CD14-positive monocyte (primary cell): ENCODE measurements around the gene S1PR2. TPM values are rescaled to one million over a fixed set of nuclear protein-coding genes. Genes with fewer than 3 reads are reported as not detected.
"Not testable (repeated sequence)": the region's sequence is repeated elsewhere in the genome, so short reads cannot be mapped to it uniquely, and the experiment has no call there.

ENCODE experiments used
- DNase-seq, 3 donors: peaks; one replicate each; pipeline ENCODE4 v3.0.0-alpha.2; 2011 to 2022
- H2AFZ ChIP-seq: 2 replicates; pipeline ENCODE4 v1.6.0; 2012; ENCODE audit warnings: mild to moderate bottlenecking, low read depth, low read length, inconsistent platforms; ENCODE audit not compliant: insufficient read depth, poor library complexity, severe bottlenecking
- H3K27ac ChIP-seq, 2 donors: 1 replicate in 1 of 2; 2 replicates in 1 of 2; pipeline ENCODE4 v1.5.1; 2012 to 2013; ENCODE audit warnings: low read length in 2 of 2, control low read depth in 1 of 2, inconsistent platforms in 1 of 2, low read depth in 1 of 2, mild to moderate bottlenecking in 1 of 2
- H3K27me3 ChIP-seq, 2 donors: one replicate each; pipeline versions ENCODE4 v1.6.0 to v1.6.1; 2011 to 2013; ENCODE audit warnings: low read length in 2 of 2; ENCODE audit not compliant: control insufficient read depth in 2 of 2, insufficient read depth in 2 of 2
- H3K36me3 ChIP-seq, 2 donors: replicated peaks in 1 of 2; 1 replicate in 1 of 2; 2 replicates in 1 of 2; pipeline versions ENCODE4 v1.5.1 to v1.6.1; 2012 to 2013; ENCODE audit warnings: low read length in 2 of 2, control low read depth in 1 of 2, inconsistent platforms in 1 of 2, mild to moderate bottlenecking in 1 of 2; ENCODE audit not compliant: insufficient read depth in 2 of 2, control insufficient read depth in 1 of 2
- H3K4me1 ChIP-seq, 2 donors: 1 replicate in 1 of 2; 2 replicates in 1 of 2; pipeline versions ENCODE4 v1.5.1 to v1.6.1; 2012 to 2013; ENCODE audit warnings: low read length in 2 of 2, control low read depth in 1 of 2, inconsistent platforms in 1 of 2, mild to moderate bottlenecking in 1 of 2, moderate library complexity in 1 of 2; ENCODE audit not compliant: insufficient read depth in 2 of 2, control insufficient read depth in 1 of 2
- H3K4me2 ChIP-seq: replicated peaks from 2 replicates; pipeline ENCODE3; 2012; ENCODE audit warnings: low read length, moderate library complexity, mild to moderate bottlenecking; ENCODE audit not compliant: poor library complexity, severe bottlenecking; ENCODE audit errors: extremely low read depth
- H3K4me3 ChIP-seq, 3 experiments: fragments of 200-600 bp in 1 of 3; sonication (generic) in 1 of 3; replicated peaks in 1 of 3; 1 replicate in 2 of 3; 2 replicates in 1 of 3; pipeline ENCODE4 v1.5.1; 2011 to 2013; ENCODE audit warnings: low read length in 3 of 3, mild to moderate bottlenecking in 3 of 3, control low read depth in 2 of 3, low read depth in 2 of 3, inconsistent platforms in 1 of 3, moderate library complexity in 1 of 3
- H3K79me2 ChIP-seq: 2 replicates; pipeline ENCODE4 v1.6.0; 2012; ENCODE audit warnings: mild to moderate bottlenecking, control low read depth, inconsistent platforms, low read length, moderate library complexity; ENCODE audit not compliant: insufficient read depth
- H3K9ac ChIP-seq: 2 replicates; pipeline ENCODE4 v1.6.0; 2017; ENCODE audit warnings: low read length, mild to moderate bottlenecking; ENCODE audit not compliant: insufficient read depth, poor library complexity, severe bottlenecking
- H3K9me3 ChIP-seq, 2 donors: replicated peaks in 1 of 2; 1 replicate in 1 of 2; 2 replicates in 1 of 2; pipeline versions ENCODE4 v1.5.1 to v1.6.1; 2012 to 2013; ENCODE audit warnings: low read length in 2 of 2, control low read depth in 1 of 2; ENCODE audit not compliant: control insufficient read depth in 1 of 2, insufficient read depth in 1 of 2
- H4K20me1 ChIP-seq: 2 replicates; pipeline ENCODE4 v1.6.0; 2012; ENCODE audit warnings: mild to moderate bottlenecking, low read length, control low read depth, moderate library complexity; ENCODE audit not compliant: insufficient read depth
- H3K27ac Mint-ChIP-seq, 7 donors: one replicate each; pipeline ENCODE4 v1.8.0; 2020; ENCODE audit warnings: mild to moderate bottlenecking in 7 of 7, mixed read lengths in 7 of 7, moderate library complexity in 6 of 7, inconsistent platforms in 2 of 7
- H3K27me3 Mint-ChIP-seq, 3 donors: one replicate each; pipeline ENCODE4 v1.8.0; 2021 to 2022; ENCODE audit warnings: low read depth in 3 of 3, mild to moderate bottlenecking in 3 of 3, mixed read lengths in 3 of 3, moderate library complexity in 3 of 3, inconsistent platforms in 1 of 3
- H3K36me3 Mint-ChIP-seq, 2 donors: one replicate each; pipeline ENCODE4 v1.8.0; 2020; ENCODE audit warnings: mixed read lengths in 2 of 2, inconsistent platforms in 1 of 2, mild to moderate bottlenecking in 1 of 2
- H3K4me1 Mint-ChIP-seq: one replicate; pipeline ENCODE4 v1.8.0; 2020; ENCODE audit warnings: mild to moderate bottlenecking, mixed read lengths
- H3K4me3 Mint-ChIP-seq, 2 donors: one replicate each; pipeline ENCODE4 v1.8.0; 2020; ENCODE audit warnings: mild to moderate bottlenecking in 2 of 2, mixed read lengths in 2 of 2, moderate library complexity in 1 of 2
- H3K9me3 Mint-ChIP-seq, 7 donors: one replicate each; pipeline ENCODE4 v1.8.0; 2020 to 2022; ENCODE audit warnings: mixed read lengths in 7 of 7, mild to moderate bottlenecking in 6 of 7, moderate library complexity in 6 of 7, inconsistent platforms in 2 of 7
- CTCF ChIP-seq: fragments of 200-600 bp; IDR thresholded peaks from one replicate; pipeline ENCODE4 v1.8.0; 2022; ENCODE audit warnings: antibody characterized with exemption, mild to moderate bottlenecking
- WGBS: methylation state at CpG from one replicate; pipeline ENCODE4 v1.1.5; 2013; ENCODE audit warnings: missing lambda C conversion rate; ENCODE audit not compliant: insufficient coverage; 5-methylcytosine and 5-hydroxymethylcytosine counted together
- intact Hi-C, 2 donors: fragments of 100-400 bp; cut with micrococcal nuclease; formaldehyde crosslinking; loops; one replicate each; pipeline versions ENCODE4 v1.15.0 to v1.15.1; 2023
- polyA plus RNA-seq, 3 donors: library from polyadenylated mRNA; depleted of rRNA in 1 of 3; unstranded in 2 of 3; stranded (reverse) in 1 of 3; fragments of 300-500 nt in 2 of 3; fragments of >200 nt in 1 of 3; fragmentation: Illumina TruSeq in 2 of 3; gene quantifications; 1 replicate in 2 of 3; 2 replicates in 1 of 3; pipeline ENCODE4 v1.2.3, GENCODE V29; 2012 to 2021

Gene S1PR2
- polyA plus RNA-seq, 3 donors = 0.40 to 2.0 (median 0.55) TPM

GRCh38 chr19:10203686-10204085 lies 27.4 kb downstream of the S1PR2 start:
- TF ChIP-seq CTCF = no peak
- Histone ChIP-seq H3K4me1 (peaks cover 11% of the 10 kb centered on the region in 2 donors), H2AFZ (no peak overlapping the region), H3K36me3 (no peaks in the 10 kb centered on the region), H3K27me3 (no peaks in the 10 kb centered on the region), H3K27ac (no peak overlapping the region), H3K4me2 (no peak overlapping the region), H3K9ac (no peak overlapping the region), H4K20me1 (no peaks in the 10 kb centered on the region), H3K79me2 (no peaks in the 10 kb centered on the region), H3K4me3 (no peak overlapping the region), H3K9me3 (peaks cover 4 to 7% of the 10 kb centered on the region in 2 donors)
- no peak overlapping the region for H3K4me3 Mint-ChIP-seq
- H3K36me3 Mint-ChIP-seq = peaks cover 0 to 3% of the 10 kb centered on the region in 2 donors
- DNase-seq = no peak
- whole genome bisulfite sequencing = 92% methylated on average over 2 of the region's 3 CpGs
- intact Hi-C loops = no loop called here
- H3K27ac Mint-ChIP-seq = no peak overlapping the region
- peaks cover 5 to 11% (median 8%) of the 10 kb centered on the region in 7 donors for H3K9me3 Mint-ChIP-seq
- peaks cover 0 to 8% (median 1%) of the 10 kb centered on the region in 3 donors for H3K27me3 Mint-ChIP-seq
- H3K4me1 Mint-ChIP-seq = peaks cover 18% of the 10 kb centered on the region

GRCh38 chr19:10201176-10201575 lies 30.0 kb downstream of the S1PR2 start:
- 62% methylated on average over 2 of the region's 3 CpGs for WGBS
- Histone ChIP-seq H2AFZ (peak overlapping the region; percentile 11), H4K20me1 (no peaks in the 10 kb centered on the region), H3K27me3 (no peaks in the 10 kb centered on the region), H3K27ac (no peak overlapping the region), H3K4me3 (no peak overlapping the region), H3K4me1 (peaks cover 26 to 27% of the 10 kb centered on the region in 2 donors), H3K9ac (no peak overlapping the region), H3K36me3 (no peaks in the 10 kb centered on the region), H3K9me3 (no peaks in the 10 kb centered on the region), H3K79me2 (no peaks in the 10 kb centered on the region), H3K4me2 (no peak overlapping the region)
- no peaks in the 10 kb centered on the region for H3K36me3 Mint-ChIP-seq
- intact Hi-C loops = no loop called here
- peaks cover 0 to 3% (median 0%) of the 10 kb centered on the region in 3 donors for H3K27me3 Mint-ChIP-seq
- peaks cover 26% of the 10 kb centered on the region for H3K4me1 Mint-ChIP-seq
- no peak for TF ChIP-seq CTCF
- H3K4me3 Mint-ChIP-seq = no peak overlapping the region
- peaks cover 0 to 3% (median 0%) of the 10 kb centered on the region in 7 donors for H3K9me3 Mint-ChIP-seq
- DNase-seq = no peak
- H3K27ac Mint-ChIP-seq = no peak overlapping the region

- H3K4me1 ChIP-seq = peaks cover 30 to 31% of the 10 kb centered on the region in 2 donors
- H3K27me3 ChIP-seq, H3K27me3 Mint-ChIP-seq, H3K9ac ChIP-seq, H3K27ac ChIP-seq, H3K36me3 Mint-ChIP-seq, H4K20me1 ChIP-seq, H3K9me3 Mint-ChIP-seq, H3K4me3 Mint-ChIP-seq, H3K9me3 ChIP-seq, H3K4me2 ChIP-seq, H3K36me3 ChIP-seq, intact Hi-C loops, H3K79me2 ChIP-seq, DNase-seq, H2AFZ ChIP-seq, H3K4me3 ChIP-seq: not testable (repeated sequence)
- WGBS = 84% methylated on average over 4 of the region's 15 CpGs
- peak overlapping the region in 1 of 7 donors; percentile 33 for H3K27ac Mint-ChIP-seq
- H3K4me1 Mint-ChIP-seq = peaks cover 26% of the 10 kb centered on the region
Observed at GRCh38 chr19:10200101-10200500, 31.0 kb downstream of the S1PR2 start.
